T-helper 1 cell (primary cell): ENCODE data around the gene POP7.

Experiments
- DNase-seq, 5 donors: peaks; one replicate each; pipeline ENCODE4 v3.0.0-alpha.2; 2012 to 2020

Gene POP7

GRCh38 chr7:100726996-100727761 lies 21.3 kb downstream of the POP7 start:
- DNase-seq, result no peak

DNA sequence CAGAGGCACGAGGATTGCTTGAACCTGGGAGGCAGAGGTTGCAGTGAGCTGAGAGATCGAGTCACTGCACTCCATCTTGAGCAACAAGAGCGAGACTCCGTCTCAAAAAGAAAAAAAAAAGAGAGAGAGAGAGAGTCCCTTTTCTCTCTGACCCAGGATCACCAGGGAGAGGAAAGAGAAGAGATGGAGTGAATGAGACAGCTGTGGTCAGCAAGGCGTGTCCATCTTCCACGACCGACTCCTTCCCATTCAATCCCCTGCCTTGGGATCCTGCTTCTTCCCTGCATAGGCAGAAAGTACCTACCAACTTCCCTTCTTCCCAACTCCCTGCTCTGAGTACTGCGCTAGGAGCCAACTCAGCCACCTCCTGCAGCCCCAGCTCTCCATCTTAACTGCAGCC lies 22.3 kb downstream of the POP7 start:
- DNase-seq, result no peak

DNA sequence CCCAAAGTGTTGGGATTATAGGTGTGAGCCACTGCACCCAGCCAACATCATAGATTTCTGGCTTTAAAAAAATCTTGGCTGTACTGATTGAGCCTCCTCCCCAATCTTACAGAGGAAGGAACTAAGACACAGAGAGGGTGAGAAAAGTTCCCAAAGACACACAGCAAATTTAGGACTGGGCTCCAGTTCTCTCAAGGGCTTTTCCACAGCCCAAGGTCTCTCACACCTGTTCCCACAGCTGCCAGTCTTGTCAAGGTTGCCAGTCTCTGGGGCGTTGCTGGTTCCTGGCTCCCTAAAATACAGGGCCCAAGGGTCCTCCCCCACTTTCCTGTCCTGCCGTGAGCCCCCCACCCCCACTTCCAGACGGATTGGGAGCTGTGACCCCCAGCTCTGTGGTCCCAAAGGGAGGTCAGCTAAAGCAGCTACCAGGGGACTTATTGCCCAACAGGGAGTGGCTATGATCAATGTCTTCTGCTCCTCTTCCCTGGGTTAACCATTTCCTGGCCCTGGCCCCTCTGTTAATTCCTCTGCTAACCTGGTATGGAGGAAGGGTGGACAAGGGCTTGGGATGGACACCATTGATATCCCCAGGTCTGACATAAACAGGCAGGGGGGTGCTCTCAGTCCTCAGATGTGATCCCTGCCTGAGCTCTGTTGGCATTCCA lies 24.3 kb downstream of the POP7 start:
- no peak for DNase-seq

DNA sequence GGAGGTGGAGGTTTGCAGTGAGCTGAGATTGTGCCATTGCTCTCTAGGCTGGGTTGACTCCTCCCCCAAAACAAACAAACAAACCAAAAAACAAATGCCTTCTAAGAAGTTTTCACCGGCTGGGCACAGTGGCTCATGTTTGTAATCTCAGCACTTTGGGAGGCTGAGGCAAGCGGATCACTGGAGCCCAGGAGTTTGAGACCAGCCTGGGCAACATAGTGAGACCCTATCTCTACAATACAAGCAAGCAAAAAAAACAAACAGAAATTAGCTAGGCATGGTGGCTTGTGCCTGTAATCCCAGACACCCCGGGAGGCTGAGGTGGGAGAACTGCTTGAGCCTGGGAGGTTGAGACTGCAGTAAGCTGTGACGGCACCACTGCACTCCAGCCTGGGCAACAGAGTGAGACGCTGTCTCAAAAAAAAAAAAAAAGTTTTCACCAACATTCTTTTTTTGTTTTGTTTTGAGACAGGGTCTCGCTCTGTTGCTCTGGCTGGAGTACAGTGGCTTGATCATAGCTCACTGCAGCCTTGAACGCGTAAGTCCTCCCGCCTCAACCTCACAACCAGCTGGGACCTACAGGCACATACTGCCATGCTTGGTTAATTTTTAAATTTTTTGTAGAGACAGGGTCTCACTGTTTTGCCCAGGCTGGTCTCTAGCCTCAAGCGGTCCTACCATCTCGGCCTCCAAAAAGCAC lies 26.2 kb downstream of the POP7 start:
- DNase-seq, result no peak

- no peak for DNase-seq
Measured at GRCh38 chr7:100735730-100736129, 29.8 kb downstream of the POP7 start.

- DNase-seq, result no peak
Measured at GRCh38 chr7:100736671-100737070, 30.8 kb downstream of the POP7 start.

GRCh38 chr7:100739934-100740333 lies 34.0 kb downstream of the POP7 start:
- no peak for DNase-seq

DNA sequence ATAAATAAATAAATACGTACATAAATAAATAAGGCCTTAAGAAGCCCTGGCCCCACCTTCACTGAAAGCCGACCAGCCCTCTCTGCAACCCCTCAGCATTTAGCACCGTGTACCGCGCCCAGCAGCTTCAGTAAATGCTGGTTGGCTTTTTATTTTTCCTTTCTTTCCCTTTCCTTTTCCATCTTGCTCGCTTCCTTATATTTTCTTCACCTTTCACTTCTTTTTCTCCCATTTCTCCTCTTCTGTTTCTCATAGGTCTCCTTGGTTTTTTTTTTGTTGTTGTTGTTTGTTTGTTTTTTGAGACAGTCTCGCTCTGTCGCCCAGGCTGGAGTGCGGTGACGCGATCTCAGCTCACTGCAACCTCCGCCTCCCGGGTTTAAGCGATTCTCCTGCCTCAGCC lies 38.7 kb downstream of the POP7 start:
- no peak for DNase-seq

GRCh38 chr7:100745184-100745583 lies 39.3 kb downstream of the POP7 start:
- no peak for DNase-seq

GRCh38 chr7:100752994-100753393 lies 47.1 kb downstream of the POP7 start:
- DNase-seq, result no peak

- no peak for DNase-seq
Measured at GRCh38 chr7:100753750-100754149, 47.8 kb downstream of the POP7 start.
